Measurements from ENCODE around the gene PGLYRP3. TPM values are rescaled to one million over a fixed set of nuclear protein-coding genes. Genes with fewer than 3 reads are reported as not detected.

PGLYRP3 gene
- total and polyA plus RNA-seq, 2 of the 13 experiments (the other 11 are each of a cell fraction or from before 2014, with no cell fraction given), result not detected

- Histone ChIP-seq H3K27ac (ENCODE audit: extremely low read length, insufficient read depth, low read length) (no peak overlapping the region), H3K79me2 (ENCODE audit: insufficient read depth, low read length) (no peaks in the 10 kb centered on the region), H3K36me3 (replicated peaks in 1 of 2; ENCODE audit: control insufficient read depth in 1 of 2, insufficient read depth in 2 of 2, low read length in 2 of 2) (no peaks in the 10 kb centered on the region), H3K4me2 (ENCODE audit: low read depth, low read length) (no peak overlapping the region), H3K4me3 (replicated peaks in 1 of 3; ENCODE audit: insufficient read depth in 1 of 3, low read depth in 2 of 3, low read length in 3 of 3) (no peak overlapping the region), H3K27me3 (ENCODE audit: control insufficient read depth in 1 of 2, insufficient read depth in 2 of 2, low read length in 2 of 2) (no peaks in the 10 kb centered on the region), H2AFZ (ENCODE audit: low read length) (no peak overlapping the region), H3K4me1 (ENCODE audit: insufficient read depth, low read length) (no peaks in the 10 kb centered on the region), H3K9me3 (ENCODE audit: low read length) (no peaks in the 10 kb centered on the region), H3K9ac (ENCODE audit: insufficient read depth, low read depth, low read length) (no peak overlapping the region), H4K20me1 (ENCODE audit: insufficient read depth, low read length) (no peaks in the 10 kb centered on the region)
- BruUV-seq (replicated peaks), result no TSS peak
- 4% methylated on average over 2 of the region's 2 CpGs for WGBS (ENCODE audit: low lambda C conversion rate)
- in situ Hi-C loops (cut with HindIII; ENCODE audit: extremely low pct_ligation_motif_present, low pct_unique_long_range_greater_than_20kb), result no loop called here
- ATAC-seq, result no peak
- DNase-seq (ENCODE audit: low spot score), result no peak
- TF ChIP-seq SP5 (CRISPR knock-in tag; IDR thresholded peaks at IDR 0.05; ENCODE audit: borderline replicate concordance, low read depth), result no peak
- TF ChIP-seq ZNF44 (CRISPR knock-in tag; IDR thresholded peaks at IDR 0.05), result no peak
- no peak for TF ChIP-seq NR2F6 (IDR thresholded peaks at IDR 0.05)
- no peak for TF ChIP-seq NR2F6 (CRISPR knock-in tag; IDR thresholded peaks at IDR 0.05)
- TF ChIP-seq ZNF292 (CRISPR knock-in tag; IDR thresholded peaks at IDR 0.05; ENCODE audit: borderline replicate concordance, low read depth), result no peak
- no peak for TF ChIP-seq SAFB2 (CRISPR knock-in tag; IDR thresholded peaks at IDR 0.05; ENCODE audit: borderline replicate concordance, low read depth)
- TF ChIP-seq SRF (IDR thresholded peaks at IDR 0.05; ENCODE audit: low read depth, low read length), result no peak
- TF ChIP-seq ZNF607 (CRISPR knock-in tag; IDR thresholded peaks at IDR 0.05; ENCODE audit: borderline replicate concordance), result no peak
- TF ChIP-seq TOE1 (CRISPR knock-in tag; IDR thresholded peaks at IDR 0.05), result no peak
- TF ChIP-seq KDM2A (CRISPR knock-in tag; IDR thresholded peaks at IDR 0.05; ENCODE audit: borderline replicate concordance, low read depth), result no peak
- no peak for TF ChIP-seq FIP1L1 (IDR thresholded peaks at IDR 0.05; ENCODE audit: borderline replicate concordance, insufficient read depth, low read depth, low read length)
- TF ChIP-seq, protein P1, sequence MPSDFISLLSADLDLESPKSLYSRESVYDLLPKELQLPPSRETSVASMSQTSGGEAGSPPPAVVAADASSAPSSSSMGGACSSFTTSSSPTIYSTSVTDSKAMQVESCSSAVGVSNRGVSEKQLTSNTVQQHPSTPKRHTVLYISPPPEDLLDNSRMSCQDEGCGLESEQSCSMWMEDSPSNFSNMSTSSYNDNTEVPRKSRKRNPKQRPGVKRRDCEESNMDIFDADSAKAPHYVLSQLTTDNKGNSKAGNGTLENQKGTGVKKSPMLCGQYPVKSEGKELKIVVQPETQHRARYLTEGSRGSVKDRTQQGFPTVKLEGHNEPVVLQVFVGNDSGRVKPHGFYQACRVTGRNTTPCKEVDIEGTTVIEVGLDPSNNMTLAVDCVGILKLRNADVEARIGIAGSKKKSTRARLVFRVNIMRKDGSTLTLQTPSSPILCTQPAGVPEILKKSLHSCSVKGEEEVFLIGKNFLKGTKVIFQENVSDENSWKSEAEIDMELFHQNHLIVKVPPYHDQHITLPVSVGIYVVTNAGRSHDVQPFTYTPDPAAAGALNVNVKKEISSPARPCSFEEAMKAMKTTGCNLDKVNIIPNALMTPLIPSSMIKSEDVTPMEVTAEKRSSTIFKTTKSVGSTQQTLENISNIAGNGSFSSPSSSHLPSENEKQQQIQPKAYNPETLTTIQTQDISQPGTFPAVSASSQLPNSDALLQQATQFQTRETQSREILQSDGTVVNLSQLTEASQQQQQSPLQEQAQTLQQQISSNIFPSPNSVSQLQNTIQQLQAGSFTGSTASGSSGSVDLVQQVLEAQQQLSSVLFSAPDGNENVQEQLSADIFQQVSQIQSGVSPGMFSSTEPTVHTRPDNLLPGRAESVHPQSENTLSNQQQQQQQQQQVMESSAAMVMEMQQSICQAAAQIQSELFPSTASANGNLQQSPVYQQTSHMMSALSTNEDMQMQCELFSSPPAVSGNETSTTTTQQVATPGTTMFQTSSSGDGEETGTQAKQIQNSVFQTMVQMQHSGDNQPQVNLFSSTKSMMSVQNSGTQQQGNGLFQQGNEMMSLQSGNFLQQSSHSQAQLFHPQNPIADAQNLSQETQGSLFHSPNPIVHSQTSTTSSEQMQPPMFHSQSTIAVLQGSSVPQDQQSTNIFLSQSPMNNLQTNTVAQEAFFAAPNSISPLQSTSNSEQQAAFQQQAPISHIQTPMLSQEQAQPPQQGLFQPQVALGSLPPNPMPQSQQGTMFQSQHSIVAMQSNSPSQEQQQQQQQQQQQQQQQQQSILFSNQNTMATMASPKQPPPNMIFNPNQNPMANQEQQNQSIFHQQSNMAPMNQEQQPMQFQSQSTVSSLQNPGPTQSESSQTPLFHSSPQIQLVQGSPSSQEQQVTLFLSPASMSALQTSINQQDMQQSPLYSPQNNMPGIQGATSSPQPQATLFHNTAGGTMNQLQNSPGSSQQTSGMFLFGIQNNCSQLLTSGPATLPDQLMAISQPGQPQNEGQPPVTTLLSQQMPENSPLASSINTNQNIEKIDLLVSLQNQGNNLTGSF (CRISPR knock-in tag; IDR thresholded peaks at IDR 0.05), result no peak
- no peak for TF ChIP-seq ZNF326 (CRISPR knock-in tag; IDR thresholded peaks at IDR 0.05; ENCODE audit: borderline replicate concordance)
- ChIA-PET CTCF (ENCODE audit: low intra/inter-chr PET ratio, low total read pairs) (no interaction called here), POLR2A (no interaction called here)
- no peak for FAIRE-seq
- intact Hi-C loops (cut with micrococcal nuclease; ENCODE audit: unreplicated experiment), result no loop called here
Observed at GRCh38 chr1:153253076-153253475, 59.7 kb downstream of the PGLYRP3 start.
